Astrocyte of the spinal cord (primary cell): Measurements from ENCODE around the gene FBXL19.

Experiments
- DNase-seq: peaks from one replicate; pipeline ENCODE4 v3.0.0; 2011; ENCODE audit warnings: low read depth, low spot score
- H3K4me3 ChIP-seq: 2 replicates; pipeline ENCODE4 v1.5.1; 2011; ENCODE audit warnings: low read depth, mild to moderate bottlenecking, low read length, moderate library complexity
- in situ Hi-C: cut with HindIII; loops from 2 replicates; pipeline ENCODE4 v1.10.0; 2017; ENCODE audit warnings: low sequenced_read_pairs
- TF ChIP-seq, protein P1 (sequence below): IDR thresholded peaks from 2 replicates; pipeline ENCODE4 v1.5.1; 2012; ENCODE audit warnings: low read depth, mild to moderate bottlenecking, low read length, inconsistent platforms

Gene FBXL19

DNA sequence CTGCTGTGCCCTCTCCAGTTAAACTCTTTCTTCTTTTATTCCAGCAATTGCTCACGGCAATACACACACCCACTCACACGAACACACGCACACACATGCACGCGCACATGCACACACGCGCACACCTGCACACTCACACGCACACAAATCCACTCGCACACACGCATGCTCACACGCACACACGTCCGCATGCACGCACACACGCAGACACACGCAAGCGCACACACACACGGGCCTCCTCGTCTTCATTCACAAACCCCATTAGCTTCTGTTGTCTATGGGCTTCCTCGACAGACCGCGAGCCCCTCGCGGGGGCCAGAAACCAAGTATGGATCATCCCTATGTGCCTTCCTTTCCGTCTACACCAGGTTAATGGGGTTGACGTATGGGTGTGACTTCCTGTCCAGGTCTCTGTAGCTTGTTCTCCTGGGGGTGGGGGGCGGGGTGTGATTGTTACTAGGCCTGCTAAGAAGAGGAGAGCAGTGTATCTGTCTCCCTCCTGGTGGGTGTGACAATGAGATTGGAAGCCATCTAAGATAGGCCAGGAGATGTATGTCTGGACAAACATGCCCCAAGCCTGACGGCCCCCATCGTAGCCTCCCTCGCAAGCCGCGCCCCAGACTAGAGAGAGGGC, 27.6 kb upstream of the FBXL19 start:
- TF ChIP-seq, protein P1, sequence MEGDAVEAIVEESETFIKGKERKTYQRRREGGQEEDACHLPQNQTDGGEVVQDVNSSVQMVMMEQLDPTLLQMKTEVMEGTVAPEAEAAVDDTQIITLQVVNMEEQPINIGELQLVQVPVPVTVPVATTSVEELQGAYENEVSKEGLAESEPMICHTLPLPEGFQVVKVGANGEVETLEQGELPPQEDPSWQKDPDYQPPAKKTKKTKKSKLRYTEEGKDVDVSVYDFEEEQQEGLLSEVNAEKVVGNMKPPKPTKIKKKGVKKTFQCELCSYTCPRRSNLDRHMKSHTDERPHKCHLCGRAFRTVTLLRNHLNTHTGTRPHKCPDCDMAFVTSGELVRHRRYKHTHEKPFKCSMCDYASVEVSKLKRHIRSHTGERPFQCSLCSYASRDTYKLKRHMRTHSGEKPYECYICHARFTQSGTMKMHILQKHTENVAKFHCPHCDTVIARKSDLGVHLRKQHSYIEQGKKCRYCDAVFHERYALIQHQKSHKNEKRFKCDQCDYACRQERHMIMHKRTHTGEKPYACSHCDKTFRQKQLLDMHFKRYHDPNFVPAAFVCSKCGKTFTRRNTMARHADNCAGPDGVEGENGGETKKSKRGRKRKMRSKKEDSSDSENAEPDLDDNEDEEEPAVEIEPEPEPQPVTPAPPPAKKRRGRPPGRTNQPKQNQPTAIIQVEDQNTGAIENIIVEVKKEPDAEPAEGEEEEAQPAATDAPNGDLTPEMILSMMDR, result no peak
- in situ Hi-C loops, result loop anchor here (25.0 kb wide), 1 partner anchor 108 kb away; the partner anchor contains the start of gene ZNF629
- H3K4me3 ChIP-seq, result peak overlapping the region; percentile 59
- DNase-seq, result no peak

GRCh38 chr16:30896261-30896888, 27.0 kb upstream of the FBXL19 start, which contains the start of gene CTF1:
Gene CTF1, plus strand, starts transcription at chr16:30896614. Its CDS starts 30 bp downstream, at chr16:30896644.
- DNase-seq, result peak; percentile 88
- TF ChIP-seq, protein P1, result no peak
- H3K4me3 ChIP-seq, result peak within 1 kb of the TSS; percentile 59
- in situ Hi-C loops, result loop anchor here (25.0 kb wide), 1 partner anchor 109 kb away; the partner anchor contains the start of gene ZNF629

GRCh38 chr16:30896889-30897733, 26.3 kb upstream of the FBXL19 start:
- DNase-seq, result peak; percentile 93

DNA sequence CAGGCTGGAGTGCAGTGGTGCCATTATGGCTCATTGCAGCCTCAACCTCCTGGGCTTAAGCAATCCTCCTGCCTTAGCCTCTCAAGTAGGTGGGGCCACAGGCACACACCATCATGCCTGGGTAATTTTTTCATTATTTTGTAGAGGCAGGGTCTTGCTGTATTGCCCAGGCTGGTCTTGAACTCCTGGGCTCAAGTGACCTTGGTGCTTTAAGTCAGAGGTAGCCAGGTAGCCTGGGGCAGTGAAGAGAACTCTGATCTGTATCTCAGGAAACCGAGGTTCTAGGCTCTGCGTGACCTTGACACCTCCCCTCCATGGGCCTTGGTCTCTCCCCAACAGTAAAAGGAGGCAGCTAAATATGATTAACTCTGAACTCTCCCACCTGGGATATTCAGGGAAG, 23.6 kb upstream of the FBXL19 start:
- DNase-seq, result no peak
- in situ Hi-C loops, result loop anchor here (25.0 kb wide), 1 partner anchor 112 kb away; the partner anchor contains the start of gene ZNF629
- H3K4me3 ChIP-seq, result no peak overlapping the region
- TF ChIP-seq, protein P1, result no peak

More at GRCh38 chr16:30896889-30897733, 26.3 kb upstream of the FBXL19 start:
- H3K4me3 ChIP-seq, result peak overlapping the region; percentile 59
- in situ Hi-C loops, result loop anchor here (25.0 kb wide), 1 partner anchor 110 kb away; the partner anchor contains the start of gene ZNF629
- TF ChIP-seq, protein P1, result no peak

GRCh38 chr16:30900588-30900987, 22.8 kb upstream of the FBXL19 start:
- no peak for DNase-seq
- TF ChIP-seq, protein P1, result no peak
- in situ Hi-C loops, result no loop called here
- no peak overlapping the region for H3K4me3 ChIP-seq
